8988T (cell line): ENCODE measurements around the gene PHOSPHO1.
A peak's percentile ranks its signal among the peaks of the same experiment; 100 is the strongest.

ENCODE experiments used
- DNase-seq: peaks from one replicate; pipeline ENCODE4 v3.0.0; 2011

The PHOSPHO1 gene

GRCh38 chr17:49241692-49242397 is 11.3 kb upstream of the PHOSPHO1 start:
- no peak for DNase-seq

- no peak for DNase-seq
Observed at GRCh38 chr17:49241040-49241439, 10.5 kb upstream of the PHOSPHO1 start.

GRCh38 chr17:49240619-49241018 is 10.0 kb upstream of the PHOSPHO1 start:
- no peak for DNase-seq

GRCh38 chr17:49239963-49240362 is 9.4 kb upstream of the PHOSPHO1 start:
- no peak for DNase-seq

- DNase-seq: no peak
Observed at GRCh38 chr17:49235896-49236295, 5.3 kb upstream of the PHOSPHO1 start.

GRCh38 chr17:49234509-49235080 is 4.0 kb upstream of the PHOSPHO1 start:
- no peak for DNase-seq

- DNase-seq: no peak
Observed at GRCh38 chr17:49231563-49231894, 942 bp upstream of the PHOSPHO1 start.

- no peak for DNase-seq
Observed at GRCh38 chr17:49229805-49230600, 584 bp downstream of the PHOSPHO1 start.

GRCh38 chr17:49229076-49229804 is 1.3 kb downstream of the PHOSPHO1 start:
- DNase-seq: no peak

- peak; percentile 84 for DNase-seq
Observed at GRCh38 chr17:49227436-49228261, 2.9 kb downstream of the PHOSPHO1 start.

- no peak for DNase-seq
Observed at GRCh38 chr17:49226771-49227435, 3.7 kb downstream of the PHOSPHO1 start.

- DNase-seq: no peak
Observed at GRCh38 chr17:49225554-49226236, 4.9 kb downstream of the PHOSPHO1 start.

- no peak for DNase-seq
Observed at GRCh38 chr17:49224997-49225337, 5.6 kb downstream of the PHOSPHO1 start.

- no peak for DNase-seq
Observed at GRCh38 chr17:49224198-49224996, 6.2 kb downstream of the PHOSPHO1 start.

- peak; percentile 90 for DNase-seq
Observed at GRCh38 chr17:49223517-49224197, 6.9 kb downstream of the PHOSPHO1 start.

- DNase-seq: no peak
Observed at GRCh38 chr17:49223168-49223516, 7.4 kb downstream of the PHOSPHO1 start.

- no peak for DNase-seq
Observed at GRCh38 chr17:49219987-49220386, 10.6 kb downstream of the PHOSPHO1 start.

GRCh38 chr17:49218941-49219913 is 11.4 kb downstream of the PHOSPHO1 start:
- no peak for DNase-seq
